ENCODE results near the gene COMT. TPM values are rescaled to one million over a fixed set of nuclear protein-coding genes. Genes with fewer than 3 reads are reported as not detected.
A peak's percentile ranks its signal among the peaks of the same experiment; 100 is the strongest.

Gene COMT
- total and polyA plus RNA-seq, 4 donors: 75.3 to 430 (median 146) TPM

GRCh38 chr22:20016734-20017621, 75.4 kb downstream of the COMT start, which contains the start of gene ARVCF:
TSS of gene ARVCF (minus strand) at chr22:20016823. CDS start at chr22:19990794, 26,029 bp downstream.
- TF ChIP-seq, protein P1, sequence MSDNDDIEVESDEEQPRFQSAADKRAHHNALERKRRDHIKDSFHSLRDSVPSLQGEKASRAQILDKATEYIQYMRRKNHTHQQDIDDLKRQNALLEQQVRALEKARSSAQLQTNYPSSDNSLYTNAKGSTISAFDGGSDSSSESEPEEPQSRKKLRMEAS (IDR thresholded peaks at IDR 0.05): no peak
- TF ChIP-seq ATF3 (IDR thresholded peaks at IDR 0.05) (no peak), SP1 (IDR thresholded peaks at IDR 0.05) (peak; percentile 91), CTCF (IDR thresholded peaks at IDR 0.05; ENCODE audit: low read depth, low read length, missing input control) (peak; percentile 28)
- H3K9ac ChIP-seq (ENCODE audit: low read depth in 1 of 2, low read length in 2 of 2): peak within 1 kb of the TSS; percentile 49 to 53
- DNase-seq (ENCODE audit: low spot score): peak; percentile 97
- no peaks in the 10 kb centered on the region for H3K27me3 ChIP-seq (ENCODE audit: control insufficient read depth in 4 of 4, insufficient read depth in 4 of 4, low read length in 3 of 4)
- H3K36me3 ChIP-seq (ENCODE audit: control insufficient read depth in 4 of 4, insufficient read depth in 3 of 4, low read depth in 1 of 4, low read length in 3 of 4): no peaks in the 10 kb centered on the region
- H3K27ac ChIP-seq (ENCODE audit: low read depth in 1 of 2, low read length in 2 of 2): peak within 1 kb of the TSS in 1 of 2 donors; percentile 23
- peaks cover 5 to 56% (median 37%) of the 10 kb centered on the region in 4 donors for H3K4me1 ChIP-seq (ENCODE audit: control insufficient read depth in 4 of 4, insufficient read depth in 4 of 4, low read length in 3 of 4)
- peak within 1 kb of the TSS; percentile 44 to 88 (median 83) for H3K4me3 ChIP-seq (ENCODE audit: low read depth in 1 of 3, low read length in 3 of 3)
- no peaks in the 10 kb centered on the region for H3K9me3 ChIP-seq (ENCODE audit: control insufficient read depth in 4 of 4, low read length in 3 of 4)
- 2% methylated on average over 79 of the region's 79 CpGs for WGBS

DNA sequence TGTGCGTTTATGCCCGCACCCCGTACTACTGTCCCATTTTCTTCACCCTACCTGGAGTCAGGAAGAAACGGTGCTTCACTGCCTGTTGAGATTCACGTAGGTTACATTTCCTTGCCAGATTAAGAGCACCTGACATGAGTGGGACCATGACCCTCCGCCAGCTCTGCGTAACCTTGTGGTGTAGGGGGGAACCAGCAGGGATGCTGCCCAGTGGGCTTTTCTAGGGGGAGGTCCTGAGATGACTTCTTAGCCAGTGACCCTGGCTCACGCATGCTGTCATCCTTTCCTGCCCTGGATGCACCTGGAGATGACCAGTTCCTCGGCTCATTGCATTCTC, 76.0 kb downstream of the COMT start:
- no peaks in the 10 kb centered on the region for H3K9me3 ChIP-seq (ENCODE audit: control insufficient read depth in 4 of 4, low read length in 3 of 4)
- DNase-seq (ENCODE audit: low spot score): no peak
- H3K27me3 ChIP-seq (ENCODE audit: control insufficient read depth in 4 of 4, insufficient read depth in 4 of 4, low read length in 3 of 4): no peaks in the 10 kb centered on the region
- no peaks in the 10 kb centered on the region for H3K36me3 ChIP-seq (ENCODE audit: control insufficient read depth in 4 of 4, insufficient read depth in 3 of 4, low read depth in 1 of 4, low read length in 3 of 4)
- no peak overlapping the region for H3K27ac ChIP-seq (ENCODE audit: low read depth in 1 of 2, low read length in 2 of 2)
- H3K9ac ChIP-seq (ENCODE audit: low read depth in 1 of 2, low read length in 2 of 2): no peak overlapping the region
- 70% methylated on average over 9 of the region's 9 CpGs for WGBS
- H3K4me3 ChIP-seq (ENCODE audit: low read depth in 1 of 3, low read length in 3 of 3): peak overlapping the region in 1 of 3 donors; percentile 88
- peaks cover 11 to 62% (median 43%) of the 10 kb centered on the region in 4 donors for H3K4me1 ChIP-seq (ENCODE audit: control insufficient read depth in 4 of 4, insufficient read depth in 4 of 4, low read length in 3 of 4)
- no peak for TF ChIP-seq EGR1 (IDR thresholded peaks at IDR 0.05; ENCODE audit: low read depth in 2 of 2)
- no peak for TF ChIP-seq FOXA2 (IDR thresholded peaks at IDR 0.05)
- TF ChIP-seq, protein P1 (IDR thresholded peaks at IDR 0.05): no peak
- TF ChIP-seq CTCF (IDR thresholded peaks at IDR 0.05; ENCODE audit: low read depth, low read length, missing input control): no peak
- no peak for TF ChIP-seq GABPA (IDR thresholded peaks at IDR 0.05 in 1 of 2, conservative IDR thresholded peaks at IDR 0.05 in 1 of 2)
- TF ChIP-seq FOXA1 (IDR thresholded peaks at IDR 0.05): no peak
- TF ChIP-seq JUND (IDR thresholded peaks at IDR 0.05): no peak
- no peak for TF ChIP-seq NR2F2 (IDR thresholded peaks at IDR 0.05)
- TF ChIP-seq TAF1 (conservative IDR thresholded peaks at IDR 0.05): no peak
- TF ChIP-seq RXRA (IDR thresholded peaks at IDR 0.05): no peak
- no peak for TF ChIP-seq HNF4A (conservative IDR thresholded peaks at IDR 0.05)
- TF ChIP-seq, protein P2, sequence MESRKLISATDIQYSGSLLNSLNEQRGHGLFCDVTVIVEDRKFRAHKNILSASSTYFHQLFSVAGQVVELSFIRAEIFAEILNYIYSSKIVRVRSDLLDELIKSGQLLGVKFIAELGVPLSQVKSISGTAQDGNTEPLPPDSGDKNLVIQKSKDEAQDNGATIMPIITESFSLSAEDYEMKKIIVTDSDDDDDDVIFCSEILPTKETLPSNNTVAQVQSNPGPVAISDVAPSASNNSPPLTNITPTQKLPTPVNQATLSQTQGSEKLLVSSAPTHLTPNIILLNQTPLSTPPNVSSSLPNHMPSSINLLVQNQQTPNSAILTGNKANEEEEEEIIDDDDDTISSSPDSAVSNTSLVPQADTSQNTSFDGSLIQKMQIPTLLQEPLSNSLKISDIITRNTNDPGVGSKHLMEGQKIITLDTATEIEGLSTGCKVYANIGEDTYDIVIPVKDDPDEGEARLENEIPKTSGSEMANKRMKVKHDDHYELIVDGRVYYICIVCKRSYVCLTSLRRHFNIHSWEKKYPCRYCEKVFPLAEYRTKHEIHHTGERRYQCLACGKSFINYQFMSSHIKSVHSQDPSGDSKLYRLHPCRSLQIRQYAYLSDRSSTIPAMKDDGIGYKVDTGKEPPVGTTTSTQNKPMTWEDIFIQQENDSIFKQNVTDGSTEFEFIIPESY (IDR thresholded peaks at IDR 0.05): no peak
- no peak for TF ChIP-seq HNF4G (IDR thresholded peaks at IDR 0.05)
- TF ChIP-seq YY1 (IDR thresholded peaks at IDR 0.05): no peak
- TF ChIP-seq SP1 (IDR thresholded peaks at IDR 0.05): no peak
- TF ChIP-seq REST (IDR thresholded peaks at IDR 0.05): no peak
- no peak for TF ChIP-seq ATF3 (IDR thresholded peaks at IDR 0.05)
- no peak for TF ChIP-seq RAD21 (IDR thresholded peaks at IDR 0.05)

Measured in liver (tissue), 9 donors.